CD1c-positive myeloid dendritic cell (primary cell): ENCODE data around the gene HOXB3.
A peak's percentile ranks its signal among the peaks of the same experiment; 100 is the strongest.
"Not testable (repeated sequence)": the region's sequence is repeated elsewhere in the genome, so short reads cannot be mapped to it uniquely, and the experiment has no call there.

Experiments
- DNase-seq: peaks from one replicate; pipeline ENCODE4 v3.0.0-alpha.2; 2016; ENCODE audit errors: extremely low spot score

Gene HOXB3

DNA sequence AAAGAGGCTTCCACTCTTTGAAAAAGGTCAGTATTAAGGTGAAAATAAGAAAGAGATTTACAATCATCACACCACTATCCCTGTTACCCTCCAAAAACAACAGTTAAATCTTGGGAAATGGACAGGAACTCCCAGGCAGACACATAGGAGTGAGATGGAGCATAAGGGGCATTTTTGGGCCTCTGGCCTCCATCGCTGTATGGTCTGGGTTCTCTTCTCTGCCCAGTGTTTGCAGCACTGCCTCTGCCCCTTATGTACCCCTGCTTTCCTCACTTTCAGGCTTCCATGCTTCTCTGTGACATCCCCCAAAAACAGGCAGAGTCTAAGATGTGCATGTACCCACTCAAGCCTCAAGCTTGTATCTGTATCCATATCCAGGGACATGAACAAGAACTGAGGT is 44.5 kb downstream of the HOXB3 start:
- no peak for DNase-seq

DNA sequence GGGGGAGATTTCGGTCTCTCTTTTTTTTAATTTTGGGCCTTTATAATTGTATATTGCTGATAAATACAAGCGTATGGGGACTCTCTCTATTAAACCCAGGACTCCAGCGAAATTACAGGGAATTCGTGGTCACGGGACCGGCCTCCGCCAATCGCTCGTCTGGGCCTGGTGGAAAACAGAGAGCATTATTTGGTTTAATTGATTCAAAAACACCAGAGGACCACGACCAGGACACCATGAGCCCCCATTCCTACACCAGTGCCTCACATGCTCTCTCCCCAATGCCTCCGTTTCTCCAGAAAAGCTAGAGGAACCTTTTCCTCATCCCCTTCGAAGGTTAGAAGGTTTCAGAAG is 45.0 kb downstream of the HOXB3 start, which contains the start of gene HOXB2:
HOXB2 (minus strand) TSS at position 88 of the 354 bp plus-strand sequence. CDS start 198 bp downstream, outside the sequence.
- DNase-seq: no peak

DNA sequence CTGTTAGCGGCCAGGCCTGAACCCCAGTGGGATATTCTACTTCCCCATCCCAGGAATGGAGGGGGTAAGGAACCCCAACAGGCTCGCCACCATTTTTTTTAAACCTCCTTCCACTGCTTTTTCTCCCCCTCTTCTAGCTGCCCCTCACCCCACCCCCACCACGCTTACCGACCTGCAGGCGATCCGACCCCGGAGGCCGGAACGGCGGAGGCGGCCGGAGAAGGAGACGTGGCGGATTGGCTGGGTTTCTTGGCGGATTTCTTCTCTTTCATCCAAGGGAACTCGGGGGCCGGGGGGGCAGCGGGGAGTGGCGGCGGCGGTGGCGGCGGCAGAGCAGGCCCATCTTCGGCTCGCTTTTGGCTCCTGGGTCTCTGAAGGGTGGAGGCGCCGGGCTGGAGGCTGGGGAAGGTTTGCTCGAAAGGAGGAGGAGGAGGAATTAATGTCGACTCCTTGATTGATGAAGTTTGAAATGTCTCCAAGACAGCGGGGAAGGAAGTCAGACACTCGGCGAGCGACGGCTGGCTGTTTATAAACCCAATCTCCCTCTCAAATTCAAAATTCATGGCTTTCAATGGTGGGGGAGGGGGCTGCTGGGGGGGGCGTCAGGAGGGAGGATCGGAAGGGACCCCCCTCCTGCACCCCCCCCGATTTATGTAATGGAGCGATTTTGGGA is 45.6 kb downstream of the HOXB3 start:
- no peak for DNase-seq

DNA sequence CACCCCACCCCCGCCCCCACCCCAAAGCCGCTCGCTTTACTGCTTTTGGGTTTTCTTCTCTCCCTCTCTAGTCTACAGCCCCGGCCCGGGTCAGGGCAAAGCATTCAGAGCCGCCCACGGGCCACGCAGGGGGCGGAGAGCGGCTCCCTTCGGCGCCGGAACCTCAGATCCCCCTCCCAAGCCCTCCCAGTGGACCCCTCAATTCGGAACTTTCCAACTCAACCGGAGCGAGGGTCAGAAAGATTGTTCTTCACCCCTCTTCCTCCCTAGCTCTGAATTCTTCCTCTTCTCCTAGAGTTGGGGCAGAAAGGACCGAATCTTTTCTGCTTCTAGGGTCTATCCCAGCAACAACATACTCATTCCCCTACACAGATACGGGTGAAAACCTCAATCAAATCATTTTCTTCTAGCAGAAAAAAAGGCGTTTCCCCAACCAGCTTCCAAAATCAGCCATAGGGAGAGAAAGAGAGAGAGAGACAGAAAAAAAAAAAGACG is 46.1 kb downstream of the HOXB3 start:
- DNase-seq: no peak

DNA sequence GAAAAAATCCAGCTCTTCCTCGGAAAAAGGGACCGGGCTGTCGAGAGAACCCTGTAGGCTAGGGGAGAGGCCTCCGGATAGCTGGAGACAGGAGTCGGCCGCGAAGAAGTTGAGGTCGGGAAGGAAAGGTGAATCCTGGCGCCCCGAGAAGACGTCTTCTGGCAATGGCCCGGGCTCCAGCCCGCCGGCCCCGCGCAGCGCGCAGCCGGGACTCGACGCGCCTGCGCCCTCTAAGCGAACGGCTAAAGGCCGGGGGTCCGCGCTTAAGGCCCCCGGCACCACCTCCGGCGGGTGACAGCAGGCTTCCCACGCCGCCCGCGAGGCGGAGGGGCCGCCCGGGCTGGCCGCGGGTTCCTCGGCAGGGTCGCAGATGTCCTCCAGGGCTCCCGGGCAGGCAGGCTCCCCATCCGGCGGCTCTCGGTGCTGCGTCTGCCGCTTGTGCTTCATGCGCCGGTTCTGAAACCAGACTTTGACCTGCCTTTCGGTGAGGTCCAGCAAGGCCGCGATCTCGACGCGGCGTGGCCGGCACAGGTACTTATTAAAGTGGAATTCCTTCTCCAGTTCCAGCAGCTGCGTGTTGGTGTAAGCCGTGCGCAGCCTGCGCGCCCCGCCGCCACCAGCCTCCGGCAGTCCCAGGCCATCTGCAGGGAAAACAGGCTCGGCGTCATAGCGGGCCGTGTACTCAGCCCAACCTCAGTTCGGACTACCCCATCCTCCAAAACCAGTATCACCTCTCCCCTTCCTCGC is 46.8 kb downstream of the HOXB3 start:
- DNase-seq: peak; percentile 37

DNA sequence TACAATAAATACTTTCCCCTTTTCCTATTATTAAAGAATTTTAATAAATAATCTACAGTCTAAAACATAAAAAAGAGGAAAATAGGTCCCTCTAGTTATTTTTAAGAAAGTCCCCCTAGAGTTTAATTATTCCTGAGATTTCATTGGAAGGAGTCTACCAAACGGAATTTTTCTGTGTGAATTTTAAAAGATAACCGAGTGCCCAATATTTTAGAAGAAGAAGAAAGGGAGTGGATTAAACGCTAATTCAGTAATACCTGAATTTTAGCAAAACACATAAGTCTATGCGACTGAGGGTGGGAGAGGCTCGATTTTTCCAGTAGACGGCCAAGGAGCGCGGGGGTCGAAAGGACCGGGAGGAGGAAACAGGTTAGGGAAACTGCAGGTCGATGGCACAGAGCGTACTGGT is 47.3 kb downstream of the HOXB3 start:
- DNase-seq: no peak

DNA sequence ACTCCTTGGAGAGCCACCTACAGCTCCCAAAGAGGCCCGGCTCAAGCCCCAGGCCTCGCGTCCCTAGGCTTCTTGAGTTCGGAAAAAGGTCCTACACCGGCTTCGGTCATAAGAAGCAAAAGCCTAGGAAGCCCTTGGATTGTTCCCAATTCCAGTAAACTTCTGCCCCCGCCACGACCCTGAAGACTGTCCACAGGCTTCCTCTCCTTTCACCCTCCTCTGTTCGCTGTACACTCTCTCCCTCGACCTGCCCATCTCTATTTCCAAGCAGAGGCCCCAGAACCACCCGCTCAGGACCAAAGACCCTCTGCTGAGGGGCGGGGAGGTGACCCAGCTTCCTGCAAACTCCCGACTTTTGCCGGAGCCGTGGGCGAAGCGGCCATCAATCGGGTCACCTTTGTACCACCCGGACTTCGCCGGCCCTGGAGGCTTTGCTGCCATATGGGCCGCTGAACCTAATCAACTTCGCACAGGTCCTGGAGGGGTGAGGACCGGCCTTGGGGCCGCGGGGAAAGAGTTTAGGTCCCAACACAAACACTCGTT is 47.9 kb downstream of the HOXB3 start:
- no peak for DNase-seq

DNA sequence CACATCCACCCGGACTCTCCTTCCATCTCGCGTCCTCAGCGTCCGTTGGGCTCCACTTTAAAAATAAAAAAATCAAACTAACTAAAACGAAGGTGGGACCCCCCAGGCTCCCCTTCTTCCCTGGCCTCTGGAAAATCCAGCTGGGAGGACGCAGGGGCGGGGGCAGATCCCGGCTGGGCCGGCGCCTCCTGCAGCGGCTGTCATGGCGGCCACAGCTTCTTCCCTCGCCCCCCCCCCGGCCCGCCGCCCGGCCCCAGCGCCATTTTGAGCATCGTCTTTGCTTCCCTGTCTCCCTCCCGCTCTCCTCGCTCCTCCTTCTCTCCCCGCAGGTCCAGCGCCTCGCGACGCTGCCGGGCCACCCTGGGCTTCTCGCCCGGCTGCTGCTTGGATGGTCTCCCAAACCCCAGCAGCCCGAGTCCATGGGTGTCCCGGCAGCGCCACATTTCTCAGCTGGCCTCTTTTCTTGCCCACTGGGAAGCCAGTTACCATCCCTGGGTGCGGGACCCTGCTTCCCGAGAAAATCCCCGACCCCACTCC is 48.4 kb downstream of the HOXB3 start:
- DNase-seq: peak; percentile 24

DNA sequence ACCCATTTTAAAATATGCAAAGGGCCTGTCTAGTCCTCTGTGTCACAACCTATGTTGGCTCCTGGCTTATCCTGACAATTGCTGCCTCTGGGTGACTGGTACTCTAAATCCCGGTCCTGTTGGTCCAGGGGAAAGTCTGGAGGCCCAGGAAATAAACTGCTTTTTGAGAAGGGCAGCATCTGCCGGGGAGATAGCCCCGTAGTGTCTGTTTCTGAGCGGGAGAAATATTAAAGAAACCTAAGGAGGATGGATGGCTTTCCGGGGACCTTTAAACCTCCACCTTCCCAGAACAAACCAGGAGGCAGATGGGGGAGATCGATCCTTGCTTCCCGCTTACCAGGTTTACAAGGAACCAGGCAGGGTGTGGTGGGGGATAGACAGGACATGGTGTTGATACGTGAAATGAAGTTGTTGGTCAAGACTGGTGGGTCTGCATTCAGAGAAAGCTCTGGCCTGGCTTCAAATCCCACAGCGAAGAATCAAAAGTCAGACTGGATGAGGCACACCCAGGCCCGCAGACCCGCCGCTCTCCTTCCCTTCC is 48.9 kb downstream of the HOXB3 start:
- no peak for DNase-seq

DNA sequence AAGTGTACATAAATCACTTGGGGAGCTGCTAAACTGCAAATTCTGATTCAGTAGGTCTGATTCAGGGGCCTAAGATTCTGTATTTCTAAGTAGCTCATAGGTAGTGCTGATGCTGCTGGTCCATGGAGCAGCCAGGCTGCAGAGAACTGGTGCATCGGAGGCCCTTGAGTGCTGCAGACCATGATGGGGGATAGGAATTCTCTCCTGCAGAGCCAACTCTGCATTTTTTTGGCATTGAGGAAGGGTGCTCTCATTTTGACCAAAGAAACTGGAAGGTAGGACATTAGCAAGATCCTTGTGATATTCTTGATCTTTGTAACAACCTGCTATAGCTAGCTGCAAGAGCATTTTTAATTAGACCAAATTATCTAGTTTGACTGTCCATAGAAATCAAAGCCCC is 49.8 kb downstream of the HOXB3 start:
- DNase-seq: no peak

DNA sequence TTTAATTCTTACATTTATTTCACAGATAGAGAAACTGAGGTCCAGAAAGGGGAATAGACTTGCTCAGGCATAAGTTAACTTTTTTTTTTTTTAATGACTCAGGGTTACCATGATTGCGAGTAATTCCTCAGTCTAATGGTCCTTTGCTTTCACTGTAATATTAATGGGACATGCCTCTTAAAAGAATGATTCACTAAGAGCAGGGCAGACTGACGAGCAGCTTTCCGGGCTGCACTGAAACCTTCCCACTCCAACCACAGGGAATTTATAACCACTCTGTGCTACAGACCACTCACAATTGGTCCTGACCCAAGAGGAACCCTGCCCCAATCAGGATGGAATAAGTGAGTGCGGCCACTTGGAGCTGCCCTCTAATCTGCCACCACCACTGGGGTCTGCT is 50.9 kb downstream of the HOXB3 start:
- DNase-seq: no peak

DNA sequence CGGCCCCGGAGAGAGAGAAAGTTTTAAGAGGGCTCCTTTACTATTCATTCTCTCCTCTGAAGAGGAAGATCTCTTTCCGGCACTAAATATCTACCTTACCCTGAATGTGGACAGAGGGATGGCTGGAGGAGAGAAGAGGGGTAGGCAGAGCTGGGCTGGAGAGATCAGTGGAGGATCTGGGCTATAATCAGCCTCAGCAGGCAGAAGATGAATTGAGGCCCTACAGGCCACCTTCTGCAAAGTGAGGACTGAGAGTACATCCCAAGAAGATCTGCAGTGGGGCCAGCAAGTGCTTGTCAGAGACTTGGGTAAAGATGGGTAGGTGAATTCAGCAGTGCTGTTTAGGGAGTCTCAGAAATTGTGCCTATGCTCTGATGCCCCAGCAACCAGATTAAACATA is 52.7 kb downstream of the HOXB3 start:
- DNase-seq: no peak

DNA sequence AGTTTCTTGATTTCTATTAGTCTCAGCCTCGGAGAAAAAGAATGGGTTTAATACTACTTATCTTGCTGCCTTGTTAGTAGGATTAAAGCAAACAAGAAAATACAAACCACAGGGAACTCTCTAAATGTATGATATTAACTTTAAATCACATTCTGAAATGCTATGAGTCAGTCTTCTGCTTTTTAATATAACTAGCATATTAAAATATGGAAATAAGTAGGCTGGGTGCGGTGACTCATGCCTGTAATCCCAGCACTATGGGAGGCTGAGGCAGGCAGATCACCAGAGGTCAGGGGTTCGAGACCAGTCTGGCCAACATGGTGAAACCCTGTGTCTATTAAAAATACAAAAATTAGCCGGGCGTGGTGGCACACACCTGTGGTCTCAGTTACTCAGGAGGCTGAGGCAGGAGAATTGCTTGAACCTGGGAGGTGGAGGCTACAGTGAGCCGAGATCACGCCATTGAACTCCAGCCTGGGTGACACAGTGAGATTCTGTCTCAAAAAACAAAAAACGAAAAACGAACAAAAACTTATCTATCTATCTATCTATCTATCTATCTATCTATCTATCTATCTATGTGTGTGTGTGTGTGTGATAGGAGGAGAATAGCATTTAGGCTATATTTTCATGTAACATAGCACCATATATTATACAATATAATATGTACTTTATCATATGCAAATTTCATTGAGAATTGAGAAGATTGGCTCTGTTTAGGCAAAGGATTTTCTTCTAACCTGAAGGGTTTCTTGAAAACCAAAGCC is 54.1 kb downstream of the HOXB3 start:
- DNase-seq: not testable (repeated sequence)

DNA sequence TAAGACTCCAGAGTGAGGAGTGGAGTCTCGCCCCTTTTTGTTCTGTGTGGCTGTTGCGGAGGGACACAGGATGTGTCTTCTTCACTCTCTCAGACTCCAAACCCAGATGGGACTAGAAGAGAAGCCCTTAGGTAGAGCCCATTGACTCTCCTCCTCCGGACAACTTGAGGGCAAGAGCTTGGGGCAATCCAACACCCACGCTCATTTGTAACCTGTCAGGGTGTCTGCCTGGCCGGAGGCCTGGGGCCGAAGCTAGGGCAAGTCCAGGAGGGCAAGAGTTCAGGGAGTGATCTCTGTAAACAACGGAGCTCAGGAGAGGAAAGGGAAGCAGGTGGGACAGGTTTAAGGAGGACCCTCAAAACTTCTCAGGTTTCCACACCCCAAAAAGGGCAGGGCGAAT is 57.8 kb downstream of the HOXB3 start:
- DNase-seq: no peak

DNA sequence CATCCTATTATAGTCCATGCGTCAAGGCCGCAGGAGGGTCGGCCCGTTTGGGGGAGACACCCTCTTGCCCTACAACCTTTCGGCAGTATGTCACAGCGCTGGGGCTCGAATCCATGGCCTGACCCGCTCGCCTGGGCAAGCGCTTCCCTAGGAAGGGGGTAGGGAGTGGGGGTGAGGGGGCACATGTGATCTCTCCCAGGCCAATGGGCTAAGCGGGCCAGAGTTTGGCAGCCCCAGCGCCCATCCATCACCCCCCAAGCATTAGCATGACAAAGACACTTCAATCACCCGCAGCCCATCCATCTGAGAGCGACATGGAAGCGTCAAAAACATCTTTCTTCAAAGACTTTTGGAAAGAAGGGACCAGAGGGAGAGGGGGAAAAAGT is 59.2 kb downstream of the HOXB3 start, which contains the start of gene HOXB1:
HOXB1 (minus strand) TSS at position 125 of the 386 bp plus-strand sequence; CDS start at position 18, 107 bp downstream.
- DNase-seq: no peak

DNA sequence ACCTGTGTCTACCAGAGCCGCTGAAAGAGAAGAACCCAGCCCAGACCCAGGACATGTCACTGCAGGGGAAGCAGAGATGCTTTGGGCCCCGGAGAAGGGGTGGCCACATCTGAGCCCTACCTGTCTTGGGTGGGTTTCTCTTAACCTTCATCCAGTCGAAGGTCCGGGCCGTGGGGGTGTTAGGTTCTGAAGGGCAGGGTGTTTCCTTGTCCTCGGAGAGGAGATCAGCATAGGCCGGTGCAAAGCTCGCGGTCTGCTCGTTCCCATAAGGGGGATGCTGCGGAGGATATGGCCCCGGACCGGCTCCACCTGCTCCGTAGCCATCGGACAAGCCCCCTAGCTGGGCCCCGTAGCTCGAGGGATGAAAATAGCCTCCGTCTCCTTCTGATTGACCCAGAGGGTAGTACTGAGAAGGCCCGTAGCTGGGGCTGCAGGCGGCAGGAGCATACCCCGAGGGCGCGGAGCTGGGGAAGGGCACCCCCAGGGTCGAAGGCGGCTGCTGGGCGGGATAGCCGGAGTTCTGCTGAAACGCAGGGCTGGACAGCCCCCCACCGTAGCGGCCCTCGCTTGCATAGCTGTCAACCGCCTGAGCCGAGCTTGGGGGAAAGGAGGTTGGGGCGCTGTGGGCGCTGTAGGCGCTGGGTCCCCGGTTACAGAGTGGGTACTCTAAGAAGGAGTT is 59.7 kb downstream of the HOXB3 start:
- DNase-seq: no peak

DNA sequence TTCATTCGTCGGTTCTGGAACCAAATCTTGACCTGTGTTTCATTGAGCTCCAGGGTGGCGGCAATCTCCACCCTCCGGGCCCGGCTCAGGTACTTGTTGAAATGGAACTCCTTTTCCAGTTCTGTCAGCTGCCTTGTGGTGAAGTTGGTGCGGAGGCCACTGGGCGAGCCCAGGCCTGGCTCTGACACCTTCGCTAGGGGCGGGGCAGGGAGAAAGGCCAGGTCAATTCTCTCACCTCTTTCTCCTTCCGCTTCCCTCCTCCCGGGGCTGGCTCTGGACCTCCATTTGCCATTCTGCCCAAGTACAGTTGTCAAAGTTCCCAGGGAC is 60.4 kb downstream of the HOXB3 start:
- no peak for DNase-seq

DNA sequence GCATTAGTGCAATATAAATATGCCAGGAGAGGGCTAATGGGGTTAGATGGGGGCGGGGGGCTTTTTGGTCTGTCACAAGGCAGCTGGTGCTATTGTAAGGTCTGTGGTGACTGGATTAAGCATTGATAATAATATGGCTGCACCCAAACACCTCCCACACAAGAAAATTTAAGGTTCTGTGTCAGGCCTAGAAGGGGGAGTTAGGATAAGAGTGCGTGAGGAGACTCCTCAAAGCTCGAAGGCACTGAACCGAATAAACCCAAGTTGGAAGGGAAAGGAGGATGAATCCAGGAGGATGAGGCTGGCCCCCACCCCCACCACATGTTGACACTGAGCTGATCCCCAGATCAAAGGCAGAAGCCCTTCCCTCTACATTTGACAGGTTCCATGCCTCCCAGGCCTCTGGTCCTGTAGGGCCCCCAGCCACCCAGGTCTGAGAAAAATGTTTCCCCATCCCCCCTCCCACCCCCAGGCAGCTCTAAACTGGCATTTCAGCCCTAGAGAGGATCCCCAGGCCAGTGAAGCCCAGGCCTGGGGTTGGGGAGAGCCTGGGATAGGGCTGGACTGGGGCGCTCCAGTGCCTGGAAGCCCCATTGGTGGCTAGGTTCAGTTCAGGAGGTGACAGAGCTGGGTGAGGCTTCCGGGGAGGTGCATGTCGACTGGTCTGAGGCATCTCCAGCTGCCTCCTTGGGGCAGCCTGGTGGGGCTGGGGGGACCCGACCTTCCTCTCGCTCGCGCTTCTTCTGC is 60.9 kb downstream of the HOXB3 start:
- no peak for DNase-seq

DNA sequence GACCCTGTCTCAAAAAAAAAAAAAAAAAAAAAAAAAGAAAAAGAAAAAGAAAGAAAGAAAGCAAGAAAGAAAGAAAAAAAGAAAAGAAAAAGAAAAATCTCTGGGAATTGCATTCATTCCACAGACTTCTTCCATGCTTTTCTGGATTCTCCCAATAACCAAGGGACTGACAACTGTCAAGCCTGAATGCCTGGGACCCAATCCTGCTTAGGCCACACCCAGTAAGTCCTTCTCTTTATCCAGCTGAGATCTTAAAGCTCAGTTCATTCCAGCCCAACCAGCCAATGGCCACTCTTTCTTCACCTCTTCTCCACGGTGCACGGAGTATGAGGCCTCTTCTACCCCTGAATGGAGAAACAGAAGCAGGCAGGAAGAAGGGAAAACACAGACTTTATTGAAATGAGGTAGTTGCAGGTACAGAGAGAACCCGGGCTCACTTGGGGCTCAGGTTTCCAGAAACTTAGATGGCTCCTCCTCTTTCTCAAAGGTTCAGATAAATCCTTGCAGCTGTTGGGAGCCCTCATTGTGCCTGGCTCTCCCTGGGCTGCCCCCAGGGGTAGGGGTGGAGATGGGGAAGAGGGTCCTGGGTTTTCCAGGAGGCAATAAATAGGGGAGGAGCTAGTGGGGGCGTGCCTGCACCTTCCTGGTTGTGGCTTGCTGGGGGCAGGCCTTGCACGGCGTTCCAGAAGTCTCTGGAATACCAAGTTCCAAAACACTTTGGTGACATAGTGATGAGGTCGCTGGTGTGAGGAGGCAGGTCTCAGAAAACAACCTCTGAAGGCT is 61.7 kb downstream of the HOXB3 start:
- DNase-seq: no peak

DNA sequence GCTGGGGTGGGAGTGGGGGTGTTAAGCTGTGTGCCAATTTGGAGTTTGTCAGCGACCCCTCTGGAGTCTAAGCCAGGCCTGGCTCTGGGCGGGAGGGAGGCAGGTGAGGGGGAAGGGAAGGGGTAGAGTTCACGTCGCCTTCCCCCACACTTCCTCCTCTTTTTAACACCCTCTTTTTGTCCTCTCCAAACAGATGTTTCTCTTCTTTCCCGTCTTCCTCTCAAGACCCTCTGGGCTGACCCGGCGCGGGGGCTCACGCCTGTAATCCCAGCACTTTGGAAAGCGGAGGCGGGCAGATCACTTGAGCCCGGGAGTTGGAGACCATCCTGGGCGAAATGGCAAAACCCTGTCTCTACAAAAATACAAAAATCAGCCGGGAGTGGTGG is 62.5 kb downstream of the HOXB3 start:
- no peak for DNase-seq
